ENCODE results near the gene ZNF414.

ZNF414 gene

DNA sequence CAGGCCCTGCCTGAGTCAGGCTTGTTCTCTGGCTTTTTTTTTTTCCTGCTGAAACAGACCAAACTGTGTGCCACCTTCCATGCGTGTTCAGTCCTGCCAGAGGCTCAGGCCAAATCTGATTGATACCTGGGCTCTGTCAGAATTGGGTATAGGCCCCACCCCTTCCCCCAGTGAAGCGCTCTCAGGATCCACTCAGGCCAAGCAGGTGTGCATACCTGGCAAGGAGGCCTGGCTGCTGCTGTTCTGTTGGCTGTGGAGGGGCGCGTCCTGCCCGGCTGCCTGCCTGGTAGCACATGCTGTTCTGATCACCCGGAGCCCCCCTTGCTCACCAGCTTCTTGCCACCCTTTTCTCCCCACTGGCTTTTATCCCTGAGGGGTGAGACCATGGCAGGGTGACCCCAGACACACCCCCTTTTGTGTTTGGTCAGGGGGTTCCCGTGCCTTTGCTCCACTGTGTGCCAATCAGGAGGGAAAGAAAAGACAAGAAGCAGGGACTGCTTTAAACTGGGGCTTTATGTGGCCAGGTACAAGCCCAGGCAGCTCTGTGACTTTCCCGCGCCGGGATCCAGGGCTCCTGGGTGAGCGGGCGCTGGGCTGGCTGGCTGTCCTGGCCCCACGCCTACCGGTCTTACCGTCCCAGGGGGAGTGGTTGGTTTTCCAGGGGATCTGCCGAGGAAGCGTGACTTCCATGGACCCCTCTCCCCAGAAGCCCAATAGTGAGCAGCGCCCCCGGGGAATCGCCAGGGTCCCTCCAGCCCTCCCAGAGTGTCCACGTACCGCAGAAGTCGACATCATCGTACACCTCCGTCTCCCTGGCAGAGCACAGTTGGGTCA lies 24.2 kb downstream of the ZNF414 start:
- DNase-seq = no peak

DNA sequence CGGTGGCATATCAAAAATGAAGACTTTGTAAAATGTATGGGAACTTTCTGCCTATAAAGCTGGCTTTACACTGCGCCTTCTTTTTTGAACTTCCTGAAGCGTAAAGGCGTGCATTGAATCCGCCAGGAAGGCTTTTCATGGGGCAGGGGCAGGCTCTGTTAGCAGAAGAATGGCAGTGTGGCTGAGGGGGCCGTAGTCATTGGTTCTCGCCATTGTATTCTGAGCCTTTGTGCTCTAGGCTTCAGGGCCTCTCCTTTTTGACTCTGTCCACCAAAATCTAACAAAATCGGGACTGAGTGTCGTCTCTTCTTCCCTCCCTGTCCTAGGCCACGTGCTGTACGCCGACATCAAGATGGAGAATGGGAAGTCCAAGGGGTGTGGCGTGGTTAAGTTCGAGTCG lies 25.6 kb downstream of the ZNF414 start:
- DNase-seq = no peak

DNA sequence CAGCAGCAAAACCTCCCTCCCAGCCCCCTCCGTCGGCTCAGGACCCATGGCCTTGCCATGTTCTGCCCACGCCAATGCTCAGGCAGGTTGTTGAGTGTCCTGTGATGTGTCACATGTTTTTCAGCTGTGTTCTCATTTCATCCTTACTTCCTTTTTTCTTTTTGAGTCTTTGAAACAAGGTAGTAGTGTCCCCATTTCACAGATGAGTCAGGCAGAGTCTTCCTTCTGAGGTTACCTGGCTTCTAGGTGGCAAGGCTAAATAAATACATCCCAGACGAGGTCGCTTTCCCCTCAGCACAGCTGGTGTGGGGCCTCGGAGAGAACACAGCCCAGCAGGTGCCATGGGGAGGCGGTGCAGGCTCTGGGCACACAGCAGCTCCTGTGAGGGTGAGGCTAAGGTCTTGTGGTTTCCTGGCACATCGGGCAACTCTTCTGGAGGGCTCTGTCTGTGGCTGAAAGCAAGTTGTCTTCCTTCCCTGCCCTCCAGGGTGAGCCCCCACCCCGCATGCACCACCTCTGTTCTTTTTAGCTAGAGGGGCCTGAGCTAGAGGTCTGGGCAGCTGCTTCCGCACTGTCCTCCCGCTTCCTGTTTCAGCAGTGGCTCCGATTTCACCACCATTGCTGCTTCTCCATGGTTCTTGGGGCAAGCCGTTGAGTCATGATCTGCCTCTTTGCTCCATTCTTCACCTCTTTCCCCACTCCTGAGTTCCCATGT lies 26.7 kb downstream of the ZNF414 start:
- DNase-seq = peak; percentile 43

DNA sequence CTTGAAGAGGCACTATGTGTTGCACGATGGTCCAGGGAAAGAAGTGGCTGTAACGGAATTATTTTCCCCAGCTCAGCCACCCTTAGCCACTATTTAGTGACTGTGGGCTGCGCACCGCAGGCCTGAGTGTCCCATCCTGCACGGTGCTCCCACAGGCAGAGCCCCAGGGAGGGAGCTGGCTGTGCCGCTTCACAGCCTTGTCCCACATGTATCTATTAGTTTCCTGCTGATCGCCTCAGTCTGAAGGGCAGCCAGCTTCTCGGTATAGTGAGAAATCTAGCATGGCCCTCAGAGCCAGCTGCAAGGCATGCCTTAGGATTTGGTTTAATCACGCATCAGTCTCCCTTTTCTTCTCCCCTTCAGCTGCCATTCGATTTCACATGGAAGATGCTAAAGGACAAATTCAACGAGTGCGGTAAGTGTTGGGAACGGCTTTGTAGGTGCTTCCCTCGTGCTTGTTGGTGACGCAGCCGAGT lies 27.3 kb downstream of the ZNF414 start:
- no peak for DNase-seq

DNA sequence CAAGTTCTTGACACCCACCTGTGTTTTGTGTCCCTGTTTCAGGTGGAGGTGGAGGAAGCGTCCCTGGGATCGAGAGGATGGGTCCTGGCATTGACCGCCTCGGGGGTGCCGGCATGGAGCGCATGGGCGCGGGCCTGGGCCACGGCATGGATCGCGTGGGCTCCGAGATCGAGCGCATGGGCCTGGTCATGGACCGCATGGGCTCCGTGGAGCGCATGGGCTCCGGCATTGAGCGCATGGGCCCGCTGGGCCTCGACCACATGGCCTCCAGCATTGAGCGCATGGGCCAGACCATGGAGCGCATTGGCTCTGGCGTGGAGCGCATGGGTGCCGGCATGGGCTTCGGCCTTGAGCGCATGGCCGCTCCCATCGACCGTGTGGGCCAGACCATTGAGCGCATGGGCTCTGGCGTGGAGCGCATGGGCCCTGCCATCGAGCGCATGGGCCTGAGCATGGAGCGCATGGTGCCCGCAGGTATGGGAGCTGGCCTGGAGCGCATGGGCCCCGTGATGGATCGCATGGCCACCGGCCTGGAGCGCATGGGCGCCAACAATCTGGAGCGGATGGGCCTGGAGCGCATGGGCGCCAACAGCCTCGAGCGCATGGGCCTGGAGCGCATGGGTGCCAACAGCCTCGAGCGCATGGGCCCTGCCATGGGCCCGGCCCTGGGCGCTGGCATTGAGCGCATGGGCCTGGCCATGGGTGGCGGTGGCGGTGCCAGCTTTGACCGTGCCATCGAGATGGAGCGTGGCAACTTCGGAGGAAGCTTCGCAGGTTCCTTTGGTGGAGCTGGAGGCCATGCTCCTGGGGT lies 28.2 kb downstream of the ZNF414 start:
- DNase-seq = no peak

DNA sequence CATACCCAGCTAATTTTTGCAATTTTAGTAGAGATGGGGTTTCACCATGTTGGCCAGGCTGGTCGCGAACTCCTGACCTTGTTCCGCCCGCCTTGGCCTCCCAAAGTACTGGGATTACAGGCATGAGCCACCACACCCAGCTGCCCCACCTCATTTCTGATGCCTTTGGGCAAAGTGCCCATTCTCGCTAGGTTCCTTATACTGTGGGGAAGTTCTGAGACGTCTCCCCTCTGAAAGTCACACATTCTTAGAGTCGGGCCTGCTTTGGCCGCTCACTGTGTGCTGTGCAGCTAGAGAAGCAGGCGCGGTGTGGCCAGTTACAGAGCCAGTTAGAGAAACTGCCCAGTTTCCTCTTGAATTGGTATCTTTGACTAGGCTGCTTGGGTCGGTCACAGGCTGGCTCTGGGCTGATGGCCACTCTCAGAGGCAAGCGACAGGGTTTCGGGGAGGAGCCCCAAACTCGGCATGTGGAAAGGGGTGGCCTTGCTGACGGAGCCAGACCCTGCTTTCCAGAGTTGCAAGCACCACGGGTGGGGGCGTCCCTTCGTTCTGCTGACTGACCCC lies 29.6 kb downstream of the ZNF414 start:
- DNase-seq = peak; percentile 10

DNA sequence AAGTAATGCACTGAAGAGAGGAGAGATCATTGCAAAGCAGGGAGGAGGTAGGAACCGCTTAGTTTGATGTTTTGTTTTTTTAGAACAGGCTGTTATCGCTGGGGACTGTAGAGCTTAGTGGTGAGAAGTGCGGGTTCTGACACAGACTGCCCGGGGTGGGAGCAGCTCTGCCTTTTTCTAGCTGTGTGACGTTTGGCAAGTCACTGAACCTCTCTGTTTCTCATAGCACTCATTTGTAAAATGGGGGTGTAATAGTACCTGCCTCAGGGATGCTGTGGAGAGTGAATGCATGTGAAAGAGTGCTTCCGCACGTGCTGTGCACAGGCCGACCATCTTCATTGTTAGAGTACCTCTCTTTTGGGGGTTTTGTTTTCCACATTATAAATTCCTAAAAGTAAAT lies 30.8 kb downstream of the ZNF414 start:
- no peak for DNase-seq

DNA sequence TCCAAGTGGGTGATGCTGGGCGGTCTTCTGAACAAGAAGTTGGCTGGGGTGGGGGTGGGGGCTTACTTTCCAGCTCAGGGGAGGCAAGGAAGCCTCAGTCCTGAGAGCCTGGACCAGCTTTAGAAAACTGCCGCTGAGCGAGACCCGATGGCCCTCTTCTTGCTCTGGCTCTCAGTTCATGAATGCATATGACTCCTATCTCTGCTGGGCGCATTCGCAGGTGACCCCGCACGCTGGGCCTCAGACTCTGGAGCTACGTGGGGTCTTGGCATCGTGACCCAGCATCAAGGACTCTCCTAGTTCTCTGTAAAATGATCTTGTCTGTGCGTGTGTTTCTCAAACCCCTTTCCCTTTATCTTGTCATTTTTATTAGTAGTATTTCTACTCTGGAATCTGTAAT lies 31.3 kb downstream of the ZNF414 start:
- no peak for DNase-seq

DNA sequence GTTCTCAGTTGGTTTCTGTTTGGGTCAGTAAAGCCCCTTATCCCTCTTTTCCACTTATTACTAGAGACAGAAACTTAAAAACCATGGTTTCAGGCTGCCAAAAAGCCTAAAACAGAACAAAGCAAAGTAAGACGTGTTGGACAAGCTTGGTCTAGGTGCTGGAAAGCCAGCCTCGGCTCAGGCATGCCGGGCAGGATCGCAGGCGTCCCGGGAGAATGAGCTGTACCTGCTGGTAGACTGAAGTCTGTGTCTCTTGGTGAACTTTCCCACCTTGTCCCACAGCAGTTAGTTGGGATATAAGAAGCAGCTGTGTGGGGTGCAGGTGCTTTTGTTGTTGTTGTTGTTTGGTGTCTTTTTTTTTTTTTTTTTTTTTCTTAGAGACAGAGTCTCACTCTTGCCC lies 32.4 kb downstream of the ZNF414 start:
- DNase-seq = no peak

DNA sequence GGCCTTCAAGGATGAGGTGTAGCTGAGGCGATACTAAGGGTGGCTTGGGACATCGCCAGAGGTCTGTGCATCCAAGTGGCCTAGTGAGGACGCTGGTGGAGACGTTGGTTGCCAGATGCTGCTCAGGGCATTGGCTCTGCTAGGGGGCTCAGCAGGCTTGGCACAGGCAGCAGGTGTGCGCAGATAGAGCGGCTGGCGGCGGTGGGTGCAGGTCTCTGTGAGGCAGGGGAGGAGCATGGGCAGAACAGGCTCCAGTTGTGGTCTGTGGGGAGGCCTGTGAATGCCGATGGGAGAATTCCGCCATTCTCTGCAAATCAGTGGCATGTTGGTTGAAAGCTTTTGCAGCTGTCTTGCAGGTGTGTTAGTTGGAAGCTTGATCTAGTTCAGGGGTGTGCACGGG lies 32.8 kb downstream of the ZNF414 start:
- DNase-seq = no peak

DNA sequence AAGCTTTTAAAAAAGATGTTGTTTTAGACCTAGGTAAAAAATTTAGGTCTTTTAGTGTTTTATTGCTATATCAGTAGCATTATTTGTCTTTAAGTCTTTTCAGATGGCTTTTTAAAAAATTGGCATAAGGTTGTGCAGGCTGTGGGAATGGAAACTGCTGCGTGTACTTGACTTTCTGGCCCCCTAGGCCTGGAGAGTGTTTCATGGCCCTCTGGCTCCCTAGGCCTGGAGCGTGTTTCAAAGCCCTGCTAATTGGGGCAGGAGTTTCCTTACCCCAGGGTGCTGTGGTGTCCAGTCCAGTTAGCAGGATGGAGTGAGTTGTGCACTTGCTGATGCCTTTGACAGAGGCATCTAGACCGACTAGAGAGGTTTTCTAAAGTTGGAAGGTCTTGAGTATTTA lies 35.4 kb downstream of the ZNF414 start:
- no peak for DNase-seq

DNA sequence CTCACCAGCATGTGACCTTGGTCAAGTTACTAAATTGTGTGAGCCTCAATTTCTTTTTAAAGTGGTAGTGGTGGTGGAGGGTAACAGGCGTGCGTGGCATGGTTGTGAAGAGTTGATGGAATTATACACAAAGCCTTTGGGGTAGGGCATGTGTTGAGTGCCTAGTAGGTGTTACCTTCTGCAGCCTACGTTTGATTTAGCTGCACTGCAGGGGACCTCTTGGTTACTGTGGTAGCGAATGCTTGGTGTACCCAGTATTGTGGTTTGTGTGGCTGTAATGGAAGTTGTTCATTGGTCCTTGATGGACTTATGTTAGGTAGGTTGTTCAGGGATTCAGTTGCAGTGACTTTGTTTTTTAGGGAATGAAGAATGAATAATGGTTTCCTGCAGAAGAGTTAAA lies 36.1 kb downstream of the ZNF414 start:
- DNase-seq = no peak

DNA sequence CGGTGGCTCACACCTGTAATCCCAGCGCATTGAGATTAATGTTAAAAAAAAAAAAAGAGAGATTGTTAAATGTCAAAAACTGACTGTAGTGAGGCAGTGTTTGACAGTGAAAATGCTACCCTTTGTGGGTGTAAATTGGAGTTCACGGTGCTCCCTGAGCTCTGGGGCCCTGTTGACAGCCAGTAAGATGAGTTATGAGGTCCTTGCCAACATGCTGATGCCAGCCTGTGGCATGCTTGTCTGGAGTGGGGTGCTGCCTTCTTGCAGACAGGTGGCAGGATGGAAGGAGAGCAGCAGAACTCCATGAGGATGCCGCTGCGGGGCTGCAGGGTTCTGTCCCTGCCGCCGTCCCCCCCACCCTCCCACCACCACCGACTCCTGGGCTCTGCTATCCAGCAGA lies 37.4 kb downstream of the ZNF414 start:
- DNase-seq = no peak

DNA sequence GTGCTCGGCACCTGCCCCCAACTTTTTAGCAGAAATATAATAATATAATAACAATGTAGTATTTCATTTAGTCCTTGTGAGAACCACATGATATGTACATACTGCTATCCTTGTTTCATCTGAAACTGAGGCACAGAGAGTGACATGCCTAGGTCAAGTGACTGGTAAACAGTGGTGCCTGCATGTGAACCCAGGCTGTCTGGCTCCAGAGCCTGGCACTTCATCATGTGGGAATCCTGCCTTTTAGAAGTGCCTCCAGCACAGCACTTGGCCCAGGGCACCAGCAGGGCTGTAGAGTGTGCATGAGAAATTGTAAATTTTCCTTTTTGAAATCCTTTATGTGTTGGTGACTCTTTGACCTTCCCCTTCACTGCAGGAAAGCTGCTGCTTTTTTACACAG lies 39.0 kb downstream of the ZNF414 start:
- DNase-seq = no peak

DNA sequence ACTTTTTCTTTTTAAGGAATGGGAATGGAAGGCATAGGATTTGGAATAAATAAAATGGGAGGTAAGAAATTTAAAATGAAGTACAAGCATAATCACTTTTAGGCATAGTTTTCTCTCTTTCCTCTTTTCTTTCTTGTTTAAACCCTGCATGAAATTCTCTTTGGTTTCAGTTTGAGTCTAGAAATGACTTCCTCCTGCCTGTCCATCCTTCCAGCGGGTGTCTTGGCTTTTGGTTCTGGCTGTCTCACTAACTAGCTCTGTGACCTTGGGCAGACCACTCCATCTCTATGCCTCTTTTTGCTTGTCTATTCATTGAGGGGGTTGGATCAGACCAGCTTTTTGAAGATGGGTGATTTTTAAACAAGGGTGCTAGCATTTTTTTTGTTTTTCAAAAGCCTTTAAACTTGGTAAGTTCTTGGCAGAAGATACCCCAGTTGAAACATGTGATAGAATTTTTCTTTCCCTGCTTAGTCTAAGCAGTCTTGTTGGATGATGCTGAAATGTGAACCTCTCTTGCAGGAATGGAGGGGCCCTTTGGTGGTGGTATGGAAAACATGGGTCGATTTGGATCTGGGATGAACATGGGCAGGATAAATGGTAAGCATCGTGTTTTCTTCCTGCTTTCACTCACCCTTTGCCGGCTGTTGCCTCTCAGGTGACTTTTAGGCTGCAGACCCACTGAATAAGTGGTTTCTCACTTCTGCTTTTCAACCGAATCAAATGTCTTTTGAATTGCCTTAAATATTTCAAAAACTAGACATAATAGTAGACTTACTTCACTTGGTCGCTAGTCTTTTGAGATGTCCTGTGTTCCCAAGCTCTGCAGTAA lies 40.1 kb downstream of the ZNF414 start:
- DNase-seq = peak; percentile 46

DNA sequence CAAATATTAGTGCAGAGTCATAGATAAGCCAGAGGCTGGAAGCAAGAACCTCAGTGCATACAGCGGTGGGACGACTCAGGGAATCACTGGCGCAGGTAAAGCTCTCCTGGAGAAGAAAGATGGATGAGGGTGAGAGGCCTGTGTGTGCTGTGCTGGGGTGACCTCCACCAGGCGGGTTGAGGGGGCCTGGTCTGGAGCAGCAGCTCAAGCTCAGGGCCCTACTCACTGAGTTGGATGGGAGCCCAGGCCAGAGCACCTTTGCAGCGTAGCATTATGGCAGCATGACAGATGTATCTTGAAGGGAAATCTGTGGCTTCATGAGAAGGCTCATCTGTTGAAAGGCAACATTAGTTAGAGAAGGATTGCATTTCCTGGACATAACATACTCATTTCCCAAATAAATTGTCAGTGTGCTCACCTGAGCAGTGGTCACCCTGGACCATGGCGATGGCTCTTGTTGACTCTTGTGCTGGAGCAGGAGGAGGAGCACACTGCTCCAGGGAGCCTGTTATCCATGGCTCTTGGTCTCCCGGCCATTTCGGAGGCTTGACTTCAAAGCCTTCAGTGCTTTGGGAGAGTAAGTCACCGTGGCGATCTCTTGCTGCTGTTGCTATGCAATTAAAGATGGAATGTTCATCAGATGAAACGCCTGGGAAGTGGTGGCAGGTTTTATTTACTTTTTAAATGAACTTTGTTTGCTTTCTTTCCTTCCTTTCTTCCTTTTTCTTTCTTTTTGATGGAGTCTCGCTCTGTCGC lies 44.2 kb downstream of the ZNF414 start:
- no peak for DNase-seq

DNA sequence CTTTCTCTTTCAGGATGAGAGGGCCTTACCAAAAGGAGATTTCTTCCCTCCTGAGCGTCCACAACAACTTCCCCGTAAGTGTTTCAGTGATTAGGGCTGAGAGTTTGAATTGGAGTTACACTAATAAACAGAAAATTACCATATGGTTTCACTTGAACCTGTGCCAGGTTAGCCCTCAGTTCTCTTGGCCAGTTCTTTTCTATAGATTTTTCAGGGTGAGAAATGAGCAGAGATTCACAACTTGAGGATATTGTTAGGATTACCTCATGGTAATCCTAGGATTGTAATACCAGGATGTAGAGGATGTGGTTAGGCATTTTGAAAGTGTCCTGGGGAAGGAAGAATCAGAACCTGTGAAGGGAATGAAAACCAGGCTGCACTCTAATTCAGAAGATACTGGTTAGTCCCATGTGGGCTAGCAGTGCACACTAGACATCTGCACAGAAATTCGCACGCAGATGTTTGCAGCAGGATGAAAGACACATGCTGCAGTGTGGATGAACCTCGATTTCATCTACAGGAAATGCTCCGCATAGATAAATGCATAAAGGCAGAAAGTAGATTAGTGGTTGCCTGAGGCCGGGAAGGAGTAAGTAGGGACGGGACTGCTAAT lies 45.1 kb downstream of the ZNF414 start:
- no peak for DNase-seq

DNA sequence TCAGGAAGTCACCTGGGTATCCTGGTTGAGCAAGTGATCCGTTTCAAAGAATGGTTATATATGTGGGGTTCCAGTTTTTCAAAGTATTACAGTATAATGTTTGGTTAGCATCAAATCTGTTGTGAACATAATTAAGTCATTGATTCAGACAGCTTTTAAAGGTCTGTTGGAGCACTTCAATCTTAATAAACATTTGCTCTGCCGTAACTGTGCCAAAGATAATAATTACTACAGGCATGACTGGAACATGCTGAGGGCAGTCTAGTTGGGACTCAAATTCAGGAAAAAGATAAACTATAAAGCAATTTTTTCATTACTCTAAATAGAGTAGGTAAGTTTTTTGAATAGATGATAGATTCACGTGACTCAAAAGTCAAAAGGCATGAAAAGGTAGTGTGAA lies 45.8 kb downstream of the ZNF414 start:
- DNase-seq = no peak

DNA sequence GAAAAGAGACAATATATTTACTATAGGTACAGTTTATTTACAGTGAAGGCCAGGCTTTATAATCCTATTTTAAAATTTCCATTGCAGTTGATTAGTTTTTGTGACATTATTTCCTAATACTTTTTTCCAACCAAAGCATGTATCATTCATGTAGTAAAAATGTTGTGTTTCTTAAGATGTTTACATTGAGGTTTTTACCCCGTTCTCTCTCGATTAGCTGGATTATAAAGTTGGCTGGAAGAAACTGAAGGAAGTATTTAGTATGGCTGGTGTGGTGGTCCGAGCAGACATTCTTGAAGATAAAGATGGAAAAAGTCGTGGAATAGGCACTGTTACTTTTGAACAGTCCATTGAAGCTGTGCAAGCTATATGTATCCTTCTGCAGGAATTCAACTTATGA lies 47.9 kb downstream of the ZNF414 start:
- DNase-seq = no peak

DNA sequence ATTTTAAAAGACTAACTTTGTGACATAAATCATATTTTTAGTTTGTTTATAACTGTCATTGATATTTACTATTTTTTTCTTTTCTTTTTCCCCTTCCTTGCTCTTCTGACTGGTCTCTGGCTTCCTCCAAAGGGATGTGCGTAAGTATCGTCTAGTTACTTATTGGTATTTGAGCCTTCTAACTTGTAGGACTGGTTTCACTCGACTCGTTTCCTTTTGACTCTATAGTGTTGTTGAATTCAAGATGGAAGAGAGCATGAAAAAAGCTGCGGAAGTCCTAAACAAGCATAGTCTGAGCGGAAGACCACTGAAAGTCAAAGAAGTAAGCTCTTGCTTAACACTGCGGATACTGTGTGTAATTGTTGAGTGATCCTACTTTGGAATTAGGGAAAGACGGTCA lies 50.6 kb downstream of the ZNF414 start:
- no peak for DNase-seq

DNA sequence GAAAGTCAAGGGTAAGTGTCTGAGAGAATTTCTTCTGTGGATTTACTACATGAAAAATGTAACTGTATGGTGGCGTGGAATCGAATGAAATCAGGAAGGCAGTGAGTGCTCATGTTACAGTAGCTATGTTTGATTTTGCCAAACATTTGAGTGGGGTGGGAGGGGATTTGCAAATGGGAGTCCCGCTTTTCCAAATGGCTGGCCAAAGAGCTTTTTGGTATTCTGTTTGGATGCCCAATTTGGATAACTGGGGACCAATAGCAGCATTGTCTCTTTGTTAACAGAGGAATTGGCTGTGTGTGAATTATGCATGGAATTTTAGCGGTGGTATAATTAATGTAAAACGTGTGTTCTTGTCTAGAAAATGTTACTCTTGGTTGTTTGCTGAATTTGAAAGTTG lies 51.4 kb downstream of the ZNF414 start:
- DNase-seq = no peak

All from midbrain (tissue), 1 donor.